ENCODE results near the gene ANGEL2.
"Not testable (repeated sequence)": the region's sequence is repeated elsewhere in the genome, so short reads cannot be mapped to it uniquely, and the experiment has no call there.

The ANGEL2 gene

DNA sequence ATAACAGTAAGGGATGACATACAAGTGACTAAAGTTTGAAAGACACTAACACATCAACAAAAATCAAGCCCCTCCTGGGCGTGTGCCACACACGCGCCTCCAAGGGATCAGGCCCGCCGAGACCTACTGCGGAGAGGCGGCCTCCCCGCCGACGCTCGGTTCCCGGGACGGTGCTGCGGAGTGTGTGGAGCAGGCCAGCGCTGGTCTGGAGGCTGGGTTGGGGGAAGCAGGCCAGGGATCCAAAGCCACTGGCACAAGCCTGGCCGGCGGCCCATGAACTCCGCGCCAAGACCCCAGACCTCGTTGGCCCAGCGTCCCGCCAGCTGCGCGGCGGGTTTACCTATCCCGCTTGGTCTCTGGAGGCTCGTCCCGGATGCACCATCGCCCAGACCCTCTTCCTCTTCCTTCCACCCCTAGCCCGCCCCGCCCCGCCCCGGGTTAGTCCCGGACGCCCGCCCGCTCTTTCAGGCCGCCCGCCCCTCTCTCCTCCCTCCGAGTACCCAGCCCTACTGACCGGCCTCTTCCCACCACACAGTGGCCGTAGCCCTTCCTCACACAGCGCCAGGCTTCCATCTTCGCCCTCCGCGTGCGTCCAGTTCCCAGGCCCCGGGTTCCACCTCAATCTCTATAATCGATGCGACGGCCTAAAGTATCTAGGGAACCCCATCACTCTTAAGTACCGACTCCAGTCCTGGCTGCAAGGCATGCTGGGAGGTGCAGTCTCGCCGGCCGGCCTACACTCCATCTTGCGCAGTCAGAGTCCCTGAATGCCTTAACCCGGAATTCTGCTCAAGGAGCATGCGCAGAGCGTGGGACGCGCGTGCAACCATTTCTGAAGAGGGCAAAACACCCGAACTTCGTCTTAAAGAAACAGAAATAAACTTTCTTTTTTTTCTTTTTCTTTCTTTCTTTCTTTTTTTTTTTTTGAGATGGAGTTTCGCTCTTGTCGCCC lies at the start of gene ANGEL2:
TSS of gene ANGEL2 (minus strand) at position 769 of the 952 bp plus-strand sequence. CDS start at position 573, 196 bp downstream.
- peak; percentile 93 for DNase-seq (ENCODE audit: low read depth)

DNA sequence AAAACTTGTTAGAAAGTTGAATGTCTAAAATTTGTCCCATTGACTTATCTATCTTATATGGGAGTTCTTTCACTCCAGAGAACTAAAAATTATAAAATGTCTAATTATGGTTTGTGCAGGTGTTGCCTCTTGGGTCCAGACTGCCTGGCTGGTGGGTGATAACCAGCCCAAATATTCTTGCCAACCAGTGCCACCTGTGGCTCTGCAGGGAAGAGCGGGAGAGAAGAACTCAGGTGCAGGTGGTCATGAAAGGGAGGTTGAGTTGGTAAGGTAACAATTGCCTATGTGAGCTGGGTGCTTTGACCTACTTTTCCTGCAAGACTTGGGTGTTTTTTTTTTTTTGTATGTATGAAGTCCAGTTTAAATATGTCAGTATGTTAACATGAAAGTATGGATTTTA lies 45.6 kb upstream of the ANGEL2 start:
- no peak for DNase-seq (ENCODE audit: low read depth)

- DNase-seq (ENCODE audit: low read depth): no peak
These were observed 45.2 kb upstream of the ANGEL2 start for GRCh38 chr1:213060836-213061235.

GRCh38 chr1:213057264-213058059 lies 41.8 kb upstream of the ANGEL2 start:
- no peak for DNase-seq (ENCODE audit: low read depth)

DNA sequence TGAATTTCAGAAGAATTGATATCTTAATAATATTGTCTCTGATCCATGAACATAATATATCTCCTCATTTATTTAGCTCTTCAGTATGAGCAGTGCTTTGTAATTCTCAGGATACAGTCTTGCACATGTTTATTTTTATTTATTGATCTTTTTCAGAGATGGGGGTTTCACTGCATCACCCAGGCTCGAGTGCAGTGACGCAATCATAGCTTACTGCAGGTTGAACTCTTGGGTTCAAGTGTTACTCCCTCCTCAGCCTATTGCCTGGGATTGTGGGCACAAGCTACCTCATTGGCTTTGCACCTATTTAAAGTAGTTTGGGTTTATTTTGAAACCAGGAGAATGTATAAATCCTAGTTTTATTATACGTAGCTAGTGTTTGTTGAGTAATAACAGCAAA lies 40.1 kb upstream of the ANGEL2 start:
- DNase-seq (ENCODE audit: low read depth): no peak

DNA sequence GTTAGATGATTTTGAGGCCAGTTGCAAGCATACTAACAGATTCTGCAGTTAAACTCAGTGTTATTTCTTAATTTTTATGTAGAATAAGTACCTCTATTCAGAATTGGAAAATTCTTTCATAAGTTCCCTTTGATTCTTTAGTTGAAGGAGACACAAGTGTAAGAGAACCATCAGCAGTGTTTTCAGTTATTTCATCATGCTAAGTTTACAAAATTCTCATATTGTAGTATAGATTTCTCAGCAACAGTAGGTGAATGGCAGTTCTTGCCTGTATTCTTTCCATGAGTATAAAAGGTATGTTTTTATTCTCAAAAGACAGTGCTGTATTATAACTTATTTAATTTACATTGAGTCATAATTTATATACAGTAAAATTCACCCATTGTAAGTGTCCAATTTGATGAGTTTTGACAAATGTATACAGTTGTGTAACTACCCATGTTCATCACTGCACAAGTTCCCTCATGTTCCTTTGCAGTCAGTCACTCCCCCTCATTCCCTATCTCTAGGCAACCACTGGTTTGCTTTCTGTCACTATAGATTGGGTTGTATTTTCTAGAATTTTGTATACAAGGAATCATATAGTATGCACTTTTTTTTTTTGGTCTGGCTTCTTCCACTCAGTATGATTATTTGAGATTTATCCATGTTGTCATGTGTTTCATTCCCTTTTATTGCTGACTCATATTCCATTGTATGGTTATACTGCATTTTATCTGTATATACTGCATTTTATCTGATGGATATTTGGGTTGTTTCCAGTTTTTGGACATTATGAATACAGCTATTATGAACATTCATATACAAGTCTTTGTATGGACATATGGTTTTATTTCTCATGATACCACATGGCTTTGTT lies 39.3 kb upstream of the ANGEL2 start:
- DNase-seq (ENCODE audit: low read depth): no peak

GRCh38 chr1:213054142-213054541 lies 38.5 kb upstream of the ANGEL2 start:
- DNase-seq (ENCODE audit: low read depth): no peak

- DNase-seq (ENCODE audit: low read depth): no peak
These were observed 37.8 kb upstream of the ANGEL2 start for GRCh38 chr1:213053455-213053854.

GRCh38 chr1:213051881-213052202 lies 36.2 kb upstream of the ANGEL2 start:
- DNase-seq (ENCODE audit: low read depth): no peak

DNA sequence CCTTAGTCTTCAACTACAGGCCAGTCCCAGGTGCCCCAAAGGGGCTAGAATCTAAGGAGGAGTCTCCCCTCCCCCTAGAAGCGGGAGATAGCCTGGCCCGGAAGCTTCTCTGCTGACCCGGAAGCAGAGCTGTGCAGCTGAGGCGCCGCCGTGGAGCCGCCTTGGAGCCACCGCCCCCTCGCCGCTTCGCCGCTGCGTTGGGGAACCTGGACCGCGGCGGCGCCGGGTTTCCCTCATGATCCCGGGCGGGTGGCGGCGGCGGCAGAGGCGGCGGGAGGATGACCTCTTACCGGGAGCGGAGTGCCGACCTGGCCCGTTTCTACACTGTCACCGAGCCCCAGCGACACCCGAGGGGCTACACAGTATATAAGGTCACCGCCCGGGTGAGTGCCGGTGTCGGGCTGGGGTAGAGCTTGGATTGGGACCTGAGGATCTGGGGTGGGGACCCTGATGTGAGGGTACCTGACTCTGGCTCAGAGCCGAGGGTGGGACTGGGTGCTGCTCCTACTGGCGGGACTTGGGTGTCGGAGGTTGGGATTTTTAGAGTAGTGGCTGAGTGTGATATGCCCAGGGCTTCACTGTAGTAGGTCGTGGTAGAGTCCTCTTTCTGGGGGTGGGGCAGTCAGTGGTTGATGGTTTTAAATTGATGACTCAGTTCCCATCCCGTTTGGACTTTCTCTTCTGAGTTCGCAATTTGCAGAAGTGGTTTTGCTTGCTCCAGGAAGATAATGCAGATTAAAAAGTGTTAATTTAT lies 35.6 kb upstream of the ANGEL2 start, which contains the start of gene RPS6KC1:
TSS of gene RPS6KC1 (plus strand) at position 115 of the 754 bp plus-strand sequence. CDS start at position 279, 164 bp downstream.
- DNase-seq (ENCODE audit: low read depth): peak; percentile 67

GRCh38 chr1:213050745-213051126 lies 35.1 kb upstream of the ANGEL2 start:
- no peak for DNase-seq (ENCODE audit: low read depth)

GRCh38 chr1:213049232-213049631 lies 33.6 kb upstream of the ANGEL2 start:
- DNase-seq (ENCODE audit: low read depth): no peak

- not testable (repeated sequence) for DNase-seq (ENCODE audit: low read depth)
These were observed 29.9 kb upstream of the ANGEL2 start for GRCh38 chr1:213045321-213046226.

- DNase-seq (ENCODE audit: low read depth): no peak
These were observed 25.8 kb upstream of the ANGEL2 start for GRCh38 chr1:213041443-213041842.

DNA sequence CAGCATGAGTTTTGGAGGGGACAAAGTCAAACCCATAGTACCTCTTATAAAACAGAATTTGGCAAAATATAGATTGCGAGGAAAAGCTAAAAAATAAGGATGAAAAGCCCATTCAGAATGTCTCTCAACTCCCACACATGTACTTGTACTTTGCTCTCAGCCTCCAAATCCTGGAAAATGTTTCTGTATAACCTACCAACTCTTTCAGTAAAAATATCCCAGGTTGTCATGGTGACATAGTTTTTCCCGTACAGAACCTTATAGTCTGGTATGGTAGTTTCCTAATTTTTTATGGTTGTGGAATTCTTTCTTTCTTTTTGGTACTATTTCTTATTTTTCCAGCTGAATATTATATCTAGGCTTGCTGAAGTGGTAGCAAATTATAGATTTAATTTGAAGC lies 19.9 kb upstream of the ANGEL2 start:
- DNase-seq (ENCODE audit: low read depth): no peak

DNA sequence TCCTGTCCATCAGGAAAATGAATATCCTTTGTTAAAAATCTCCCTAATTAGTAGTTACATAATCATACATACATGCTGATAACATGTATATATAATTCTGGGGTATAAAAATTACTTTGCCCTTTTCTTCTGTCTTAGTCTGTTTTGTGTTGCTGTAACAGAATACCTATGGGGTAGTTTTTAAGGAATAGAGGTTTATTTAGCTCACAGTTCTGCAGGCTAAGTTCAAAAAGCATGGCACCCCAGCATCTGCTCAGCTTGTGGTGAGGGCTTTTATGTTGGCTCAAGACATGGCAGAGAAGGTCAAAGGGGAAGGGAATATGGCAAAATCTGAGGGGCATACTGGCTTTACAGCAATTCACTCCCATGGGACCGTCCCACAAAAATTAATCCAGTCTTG lies 19.0 kb upstream of the ANGEL2 start:
- no peak for DNase-seq (ENCODE audit: low read depth)

DNA sequence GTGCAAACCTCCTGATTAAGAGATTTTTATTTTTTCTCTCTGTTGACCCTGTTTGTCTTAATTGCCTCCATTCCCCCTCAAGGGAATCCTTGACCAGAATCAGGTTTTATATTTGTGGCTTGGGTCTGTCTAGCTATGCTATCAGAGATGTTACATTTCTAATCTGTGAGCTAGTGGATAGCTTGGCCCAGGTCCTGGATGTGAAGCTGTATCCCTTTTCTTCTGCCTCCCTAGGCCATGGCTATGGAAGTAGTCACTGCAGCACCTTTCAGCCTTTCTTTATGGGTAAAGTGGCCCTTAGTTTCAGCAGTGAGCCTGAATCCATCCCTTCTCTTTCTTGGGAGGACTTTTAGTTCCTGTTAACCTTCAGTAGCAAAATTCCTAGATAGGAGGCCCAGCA lies 17.0 kb upstream of the ANGEL2 start:
- DNase-seq (ENCODE audit: low read depth): no peak

GRCh38 chr1:213027024-213027423 lies 11.4 kb upstream of the ANGEL2 start:
- not testable (repeated sequence) for DNase-seq (ENCODE audit: low read depth)

GRCh38 chr1:213020016-213020415 lies 4.3 kb upstream of the ANGEL2 start:
- no peak for DNase-seq (ENCODE audit: low read depth)

DNA sequence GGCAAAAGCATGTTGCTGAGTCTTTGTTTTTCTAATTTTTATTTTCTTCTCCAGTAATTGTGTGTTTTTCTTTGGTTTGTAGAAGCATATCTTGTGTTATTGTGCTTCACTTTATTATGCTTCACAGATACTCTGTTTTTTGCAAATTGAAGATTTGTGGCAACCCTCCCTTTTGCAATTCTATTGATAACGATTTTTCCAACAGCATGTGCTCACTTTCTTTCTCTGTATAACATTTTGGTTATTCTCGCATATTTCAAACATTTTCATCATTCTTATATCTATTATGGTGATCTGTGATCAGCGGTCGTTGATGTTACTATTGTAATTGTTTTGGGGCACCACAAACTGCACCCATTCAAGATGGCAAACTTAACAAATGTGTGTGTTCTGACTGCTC lies 3.8 kb upstream of the ANGEL2 start:
- no peak for DNase-seq (ENCODE audit: low read depth)

Measured in activated T-cell treated with anti-CD3 and anti-CD28 coated beads for 1 hour (primary cell).